ENCODE measurements around the gene KCNH4.

KCNH4 gene

GRCh38 chr17:42178817-42179216 lies 2.1 kb downstream of the KCNH4 start:
- Histone ChIP-seq H3K4me1 (peaks cover 10% of the 10 kb centered on the region), H3K27me3 (ENCODE audit: low read depth) (peaks cover 13% of the 10 kb centered on the region), H3K36me3 (replicated peaks) (no peaks in the 10 kb centered on the region), H3K4me3 (no peak overlapping the region), H3K9me3 (no peaks in the 10 kb centered on the region)
- in situ Hi-C loops (cut with MboI; ENCODE audit: low sequenced_read_pairs): no loop called here
- no peak for DNase-seq (ENCODE audit: low spot score in 2 of 2)

- H3K9me3 ChIP-seq: no peaks in the 10 kb centered on the region
- DNase-seq (ENCODE audit: low spot score in 2 of 2): no peak
- H3K4me1 ChIP-seq: peaks cover 6% of the 10 kb centered on the region
- H3K36me3 ChIP-seq (replicated peaks): no peaks in the 10 kb centered on the region
- peaks cover 13% of the 10 kb centered on the region for H3K27me3 ChIP-seq (ENCODE audit: low read depth)
- H3K4me3 ChIP-seq: no peak overlapping the region
- in situ Hi-C loops (cut with MboI; ENCODE audit: low sequenced_read_pairs): no loop called here
Measured at GRCh38 chr17:42177684-42178083, 3.3 kb downstream of the KCNH4 start.

- DNase-seq (ENCODE audit: low spot score in 2 of 2): no peak
- Histone ChIP-seq H3K9me3 (no peaks in the 10 kb centered on the region), H3K4me1 (no peaks in the 10 kb centered on the region), H3K27me3 (ENCODE audit: low read depth) (no peaks in the 10 kb centered on the region), H3K4me3 (no peak overlapping the region), H3K36me3 (replicated peaks) (no peaks in the 10 kb centered on the region)
- in situ Hi-C loops (cut with MboI; ENCODE audit: low sequenced_read_pairs): no loop called here
Measured at GRCh38 chr17:42174126-42174783, 6.7 kb downstream of the KCNH4 start.

- in situ Hi-C loops (cut with MboI; ENCODE audit: low sequenced_read_pairs): no loop called here
Measured at GRCh38 chr17:42171831-42172230, 9.1 kb downstream of the KCNH4 start.

GRCh38 chr17:42169351-42169750 lies 11.6 kb downstream of the KCNH4 start:
- in situ Hi-C loops (cut with MboI; ENCODE audit: low sequenced_read_pairs): no loop called here
- H3K4me1 ChIP-seq: no peaks in the 10 kb centered on the region
- DNase-seq (ENCODE audit: low spot score in 2 of 2): no peak
- H3K9me3 ChIP-seq: no peaks in the 10 kb centered on the region
- no peak overlapping the region for H3K4me3 ChIP-seq
- H3K27me3 ChIP-seq (ENCODE audit: low read depth): no peaks in the 10 kb centered on the region
- H3K36me3 ChIP-seq (replicated peaks): no peaks in the 10 kb centered on the region

More at GRCh38 chr17:42171831-42172230, 9.1 kb downstream of the KCNH4 start:
- H3K4me1 ChIP-seq: no peaks in the 10 kb centered on the region
- H3K4me3 ChIP-seq: no peak overlapping the region
- H3K9me3 ChIP-seq: no peaks in the 10 kb centered on the region
- no peak for DNase-seq (ENCODE audit: low spot score in 2 of 2)
- H3K36me3 ChIP-seq (replicated peaks): no peaks in the 10 kb centered on the region
- H3K27me3 ChIP-seq (ENCODE audit: low read depth): no peaks in the 10 kb centered on the region

- H3K27me3 ChIP-seq (ENCODE audit: low read depth): no peaks in the 10 kb centered on the region
- no peaks in the 10 kb centered on the region for H3K4me1 ChIP-seq
Measured at GRCh38 chr17:42167807-42168206, 13.1 kb downstream of the KCNH4 start.

GRCh38 chr17:42166196-42166763 lies 14.7 kb downstream of the KCNH4 start:
- DNase-seq (ENCODE audit: low spot score in 2 of 2): no peak
- in situ Hi-C loops (cut with MboI; ENCODE audit: low sequenced_read_pairs): no loop called here
- Histone ChIP-seq H3K4me3 (no peak overlapping the region), H3K27me3 (ENCODE audit: low read depth) (no peaks in the 10 kb centered on the region), H3K36me3 (replicated peaks) (no peaks in the 10 kb centered on the region), H3K4me1 (no peaks in the 10 kb centered on the region), H3K9me3 (no peaks in the 10 kb centered on the region)

More at GRCh38 chr17:42167807-42168206, 13.1 kb downstream of the KCNH4 start:
- no peak for DNase-seq (ENCODE audit: low spot score in 2 of 2)
- H3K9me3 ChIP-seq: no peaks in the 10 kb centered on the region
- no peak overlapping the region for H3K4me3 ChIP-seq
- in situ Hi-C loops (cut with MboI; ENCODE audit: low sequenced_read_pairs): no loop called here
- H3K36me3 ChIP-seq (replicated peaks): no peaks in the 10 kb centered on the region

- Histone ChIP-seq H3K36me3 (replicated peaks) (no peaks in the 10 kb centered on the region), H3K4me3 (no peak overlapping the region), H3K27me3 (ENCODE audit: low read depth) (no peaks in the 10 kb centered on the region), H3K4me1 (no peaks in the 10 kb centered on the region), H3K9me3 (no peaks in the 10 kb centered on the region)
- in situ Hi-C loops (cut with MboI; ENCODE audit: low sequenced_read_pairs): no loop called here
- no peak for DNase-seq (ENCODE audit: low spot score in 2 of 2)
Measured at GRCh38 chr17:42165751-42166150, 15.2 kb downstream of the KCNH4 start.

GRCh38 chr17:42163696-42164407 lies 17.1 kb downstream of the KCNH4 start:
- Histone ChIP-seq H3K9me3 (no peaks in the 10 kb centered on the region), H3K4me1 (no peaks in the 10 kb centered on the region), H3K4me3 (no peak overlapping the region), H3K27me3 (ENCODE audit: low read depth) (no peaks in the 10 kb centered on the region), H3K36me3 (replicated peaks) (no peaks in the 10 kb centered on the region)
- in situ Hi-C loops (cut with MboI; ENCODE audit: low sequenced_read_pairs): no loop called here
- DNase-seq (ENCODE audit: low spot score in 2 of 2): no peak

GRCh38 chr17:42163113-42163512 lies 17.8 kb downstream of the KCNH4 start:
- peak in 1 of 2 experiments; percentile 76 for DNase-seq (ENCODE audit: low spot score in 2 of 2)
- in situ Hi-C loops (cut with MboI; ENCODE audit: low sequenced_read_pairs): no loop called here
- Histone ChIP-seq H3K4me3 (no peak overlapping the region), H3K9me3 (no peaks in the 10 kb centered on the region), H3K36me3 (replicated peaks) (no peaks in the 10 kb centered on the region), H3K4me1 (no peaks in the 10 kb centered on the region), H3K27me3 (ENCODE audit: low read depth) (no peaks in the 10 kb centered on the region)

- no peak for DNase-seq (ENCODE audit: low spot score in 2 of 2)
- no peaks in the 10 kb centered on the region for H3K36me3 ChIP-seq (replicated peaks)
- in situ Hi-C loops (cut with MboI; ENCODE audit: low sequenced_read_pairs): no loop called here
- H3K27me3 ChIP-seq (ENCODE audit: low read depth): no peaks in the 10 kb centered on the region
- no peaks in the 10 kb centered on the region for H3K9me3 ChIP-seq
- no peaks in the 10 kb centered on the region for H3K4me1 ChIP-seq
- no peak overlapping the region for H3K4me3 ChIP-seq
Measured at GRCh38 chr17:42160531-42160910, 20.4 kb downstream of the KCNH4 start.

- Histone ChIP-seq H3K4me3 (no peak overlapping the region), H3K27me3 (ENCODE audit: low read depth) (no peaks in the 10 kb centered on the region), H3K4me1 (no peaks in the 10 kb centered on the region), H3K36me3 (replicated peaks) (no peaks in the 10 kb centered on the region), H3K9me3 (no peaks in the 10 kb centered on the region)
- no peak for DNase-seq (ENCODE audit: low spot score in 2 of 2)
- in situ Hi-C loops (cut with MboI; ENCODE audit: low sequenced_read_pairs): no loop called here
Measured at GRCh38 chr17:42159796-42160530, 21.0 kb downstream of the KCNH4 start.

GRCh38 chr17:42155614-42156045 lies 25.3 kb downstream of the KCNH4 start:
- no peaks in the 10 kb centered on the region for H3K27me3 ChIP-seq (ENCODE audit: low read depth)
- no peak for DNase-seq (ENCODE audit: low spot score in 2 of 2)
- no peak overlapping the region; the same call in 1 of the 2 replicates for H3K4me3 ChIP-seq
- no peaks in the 10 kb centered on the region for H3K9me3 ChIP-seq
- H3K36me3 ChIP-seq (replicated peaks): peaks cover 3% of the 10 kb centered on the region; the same call in 1 of the 2 replicates
- in situ Hi-C loops (cut with MboI; ENCODE audit: low sequenced_read_pairs): no loop called here
- H3K4me1 ChIP-seq: peaks cover 8% of the 10 kb centered on the region

All from HAP-1 (cell line).